ENCODE data around the gene LOXL1.

GRCh38 chr15:73900095-73900712, 26.1 kb upstream of the LOXL1 start:
- no peak for TF ChIP-seq CTCF (IDR thresholded peaks at IDR 0.05; ENCODE audit: insufficient read depth, low read depth, low read length)
- TF ChIP-seq EZH2 (IDR thresholded peaks at IDR 0.05; ENCODE audit: insufficient read depth, low read length), result no peak

Measured in astrocyte (in vitro differentiated cells and primary cell).